ENCODE results near the gene PPARA.

DNA sequence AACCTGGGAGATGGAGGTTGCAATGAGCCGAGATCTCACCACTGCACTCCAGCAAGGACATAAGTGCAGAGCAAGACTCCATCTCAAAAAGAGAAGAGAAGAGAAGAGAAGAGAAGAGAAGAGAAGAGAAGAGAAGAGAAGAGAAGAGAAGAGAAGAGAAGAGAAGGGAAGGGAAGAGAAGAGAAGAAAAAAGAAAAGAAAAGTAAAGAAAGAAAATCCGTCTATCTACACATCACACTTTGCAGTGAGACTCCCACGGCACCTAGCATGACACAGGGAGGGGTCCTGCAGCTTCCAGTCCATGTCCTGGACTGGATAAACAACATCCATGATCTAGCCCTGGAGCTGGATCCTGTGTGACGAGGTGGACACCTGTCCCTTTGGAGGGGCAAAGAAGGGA lies 4.0 kb upstream of the PPARA start:
- TF ChIP-seq EZH2 (IDR thresholded peaks at IDR 0.05; ENCODE audit: insufficient read depth, low read length): no peak
- no peak for TF ChIP-seq CTCF (IDR thresholded peaks at IDR 0.05; ENCODE audit: insufficient read depth, low read depth, low read length)

Data from astrocyte (in vitro differentiated cells and primary cell).